Endothelial cell of umbilical vein (primary cell): ENCODE data around the gene TUT7. TPM values are rescaled to one million over a fixed set of nuclear protein-coding genes. Genes with fewer than 3 reads are reported as not detected.

Source experiments
- BruUV-seq: library from RNA; stranded (reverse); fragments of 400-500 nt; replicated peaks from 2 replicates; lab custom pipeline; 2021; lab: Mats Ljungman, UMichigan
- CTCF ChIA-PET: fragments of 300-600, 350-600 bp; sonication (Branson Sonifier 250); formaldehyde crosslinking; loops from one replicate; lab custom pipeline; 2021; ENCODE audit warnings: antibody characterized with exemption, inconsistent platforms; lab: Charles Lee
- POLR2A ChIA-PET: fragments of 300-600, 350-600 bp; sonication (Branson Sonifier 250); formaldehyde crosslinking; loops from one replicate; lab custom pipeline; 2021; ENCODE audit warnings: antibody characterized with exemption, inconsistent platforms; lab: Charles Lee
- DNase-seq: peaks from one replicate; pipeline ENCODE4 v3.0.0-alpha.2; 2011; ENCODE audit warnings: low read depth, low spot score
- FAIRE-seq: peaks from 2 replicates; lab custom pipeline; 2011; peaks lifted over from hg19 to GRCh38; lab: Jason Lieb, UNC
- H2AFZ ChIP-seq: 2 replicates; pipeline ENCODE4 v1.6.0; 2012; ENCODE audit warnings: low read depth, low read length, control low read depth, inconsistent platforms
- H3K27ac ChIP-seq: 2 replicates; pipeline ENCODE4 v1.5.1; 2011; ENCODE audit warnings: low read depth, mild to moderate bottlenecking, control low read depth, low read length, moderate library complexity; ENCODE audit not compliant: insufficient read depth
- H3K27me3 ChIP-seq, 2 experiments: 2 replicates each; pipeline versions ENCODE4 v1.6.0 to v1.6.1; 2011; ENCODE audit warnings: low read length in 2 of 2, mixed read lengths in 1 of 2; ENCODE audit not compliant: control insufficient read depth in 2 of 2, insufficient read depth in 2 of 2
- H3K36me3 ChIP-seq, 2 experiments: 2 replicates in 1 of 2; 3 replicates in 1 of 2; pipeline ENCODE4 v1.5.1; 2011; ENCODE audit warnings: low read length in 2 of 2, mild to moderate bottlenecking in 1 of 2, moderate library complexity in 1 of 2; ENCODE audit not compliant: control insufficient read depth in 2 of 2, insufficient read depth in 2 of 2; ENCODE audit errors: extremely low read depth in 1 of 2
- H3K4me1 ChIP-seq: 3 replicates; pipeline ENCODE4 v1.5.1; 2011; ENCODE audit warnings: mild to moderate bottlenecking, low read length; ENCODE audit not compliant: control insufficient read depth, insufficient read depth; ENCODE audit errors: extremely low read depth
- H3K4me2 ChIP-seq: 2 replicates; pipeline ENCODE4 v1.6.1; 2011; ENCODE audit warnings: low read length, control low read depth, mixed read lengths; ENCODE audit not compliant: insufficient read depth
- H3K4me3 ChIP-seq, 3 experiments: fragments of 200-600 bp in 1 of 3; sonication (generic), shearing (Covaris generic) in 1 of 3; replicated peaks in 1 of 3; 2 replicates each; pipeline ENCODE4 v1.5.1; 2011 to 2016; ENCODE audit warnings: control low read depth in 3 of 3, low read length in 3 of 3, mild to moderate bottlenecking in 2 of 3, inconsistent platforms in 1 of 3, low read depth in 1 of 3, moderate library complexity in 1 of 3; ENCODE audit not compliant: insufficient read depth in 1 of 3
- H3K79me2 ChIP-seq: 2 replicates; pipeline ENCODE4 v1.6.0; 2012; ENCODE audit warnings: low read length, inconsistent platforms; ENCODE audit not compliant: control insufficient read depth, insufficient read depth
- H3K9ac ChIP-seq: replicated peaks from 2 replicates; pipeline ENCODE3; 2011; ENCODE audit warnings: low read length, control low read depth; ENCODE audit not compliant: insufficient read depth; ENCODE audit errors: extremely low read depth
- H3K9me1 ChIP-seq: replicated peaks from 3 replicates; pipeline ENCODE4 v1.6.0; 2011; ENCODE audit warnings: mild to moderate bottlenecking, low read length; ENCODE audit not compliant: control insufficient read depth, insufficient read depth; ENCODE audit errors: extremely low read depth
- H3K9me3 ChIP-seq: replicated peaks from 2 replicates; pipeline ENCODE4 v1.5.1; 2012; ENCODE audit warnings: low read length, inconsistent platforms; ENCODE audit not compliant: control insufficient read depth, insufficient read depth
- H4K20me1 ChIP-seq: replicated peaks from 2 replicates; pipeline ENCODE3; 2011; ENCODE audit warnings: mild to moderate bottlenecking, low read length; ENCODE audit not compliant: control insufficient read depth, insufficient read depth; ENCODE audit errors: extremely low read depth
- CTCF ChIP-seq, 2 donors: IDR thresholded peaks; 1 replicate in 1 of 2; 2 replicates in 1 of 2; pipeline ENCODE4 v1.5.1; 2011; ENCODE audit warnings: low read length in 2 of 2, mild to moderate bottlenecking in 2 of 2, moderate library complexity in 2 of 2, control low read depth in 1 of 2, inconsistent platforms in 1 of 2, low read depth in 1 of 2; ENCODE audit not compliant: insufficient read depth in 1 of 2; ENCODE audit errors: extremely low read depth in 1 of 2
- EZH2 ChIP-seq: IDR thresholded peaks from 2 replicates; pipeline ENCODE4 v1.6.1; 2012; ENCODE audit warnings: borderline replicate concordance, low read depth, mild to moderate bottlenecking, moderate library complexity, low read length, inconsistent platforms; ENCODE audit not compliant: severe bottlenecking
- FOS ChIP-seq: IDR thresholded peaks from 2 replicates; pipeline ENCODE4 v1.6.1; 2011; ENCODE audit warnings: mild to moderate bottlenecking, low read length, moderate library complexity, borderline replicate concordance; ENCODE audit not compliant: insufficient read depth
- GATA2 ChIP-seq: IDR thresholded peaks from 2 replicates; pipeline ENCODE4 v1.7.0; 2011; ENCODE audit warnings: low read depth, mild to moderate bottlenecking, moderate library complexity, mixed read lengths, low read length; ENCODE audit not compliant: insufficient read length, insufficient read depth
- JUN ChIP-seq: IDR thresholded peaks from 2 replicates; pipeline ENCODE4 v1.6.1; 2011; ENCODE audit warnings: borderline replicate concordance, low read depth; ENCODE audit not compliant: insufficient read length, insufficient read depth
- MAX ChIP-seq: IDR thresholded peaks from 2 replicates; pipeline ENCODE4 v1.6.1; 2011; ENCODE audit not compliant: insufficient read depth, insufficient read length
- MYC ChIP-seq: IDR thresholded peaks from one replicate; pipeline ENCODE4 v1.6.1; 2011; ENCODE audit warnings: mild to moderate bottlenecking, low read depth, low read length
- POLR2A ChIP-seq: IDR thresholded peaks from 2 replicates; pipeline ENCODE4 v1.6.1; 2012; ENCODE audit warnings: low read depth, mild to moderate bottlenecking, control low read depth, low read length
- POLR2AphosphoS5 ChIP-seq: IDR thresholded peaks from 2 replicates; pipeline ENCODE4 v1.6.1; 2012; ENCODE audit warnings: low read depth, mild to moderate bottlenecking, control low read depth, low read length, moderate library complexity; ENCODE audit not compliant: insufficient read depth
- dilution Hi-C: fragments of 300-500 bp; cut with MboI; formaldehyde crosslinking; loops from one replicate; pipeline ENCODE4 v1.15.0; 2019; ENCODE audit warnings: low sequenced_read_pairs; ENCODE audit not compliant: extremely low pct_ligation_motif_present
- intact Hi-C: fragments of 100-400 bp; cut with micrococcal nuclease; formaldehyde crosslinking; loops from one replicate; pipeline ENCODE4 v1.10.0; 2022
- polyA plus RNA-seq, 4 experiments: library from polyadenylated mRNA; depleted of rRNA in 3 of 4; stranded (reverse) in 3 of 4; unstranded in 1 of 4; fragments of >200 nt; gene quantifications; 2 replicates each; pipeline versions ENCODE4 v1.2.1 to v1.2.3, GENCODE V29; 2011 to 2012; ENCODE audit warnings: missing spikeins in 1 of 4
- total RNA-seq: library from RNA; stranded (reverse); gene quantifications from 2 replicates; pipeline ENCODE4 v1.2.3, GENCODE V29; 2021

Gene TUT7
- total and polyA plus RNA-seq, 2 donors (not counting 3 experiments of a cell fraction or from before 2014, with no cell fraction given) = 5.1 to 19.0 TPM

GRCh38 chr9:86347991-86348390 lies 6.2 kb downstream of the TUT7 start:
- no peaks in the 10 kb centered on the region for H3K9me3 ChIP-seq
- no peaks in the 10 kb centered on the region for H3K9me1 ChIP-seq
- TF ChIP-seq CTCF (IDR thresholded peaks at IDR 0.05; ENCODE audit: extremely low read depth in 1 of 2, insufficient read depth in 1 of 2, low read depth in 1 of 2, low read length in 2 of 2) (no peak), EZH2 (no peak), JUN (no peak), GATA2 (no peak), FOS (no peak), POLR2A (no peak), POLR2AphosphoS5 (no peak), MAX (no peak), MYC (no peak)
- H2AFZ ChIP-seq = no peak overlapping the region
- H4K20me1 ChIP-seq = no peaks in the 10 kb centered on the region
- no peak overlapping the region for H3K4me3 ChIP-seq
- H3K27me3 ChIP-seq = no peaks in the 10 kb centered on the region
- DNase-seq (no peak), FAIRE-seq (no peak)
- intact Hi-C loops = loop anchor here (5.0 kb wide), 1 partner anchor 1169 kb away; no protein-coding TSS in a partner anchor
- H3K4me1 ChIP-seq = peaks cover 18% of the 10 kb centered on the region
- peaks cover 2 to 8% of the 10 kb centered on the region in 2 experiments for H3K36me3 ChIP-seq
- dilution Hi-C loops = no loop called here
- BruUV-seq = no TSS peak
- no peak overlapping the region for H3K9ac ChIP-seq
- ChIA-PET POLR2A (no interaction called here), CTCF (no interaction called here)
- H3K79me2 ChIP-seq = peaks cover 47% of the 10 kb centered on the region
- no peak overlapping the region for H3K27ac ChIP-seq
- no peak overlapping the region for H3K4me2 ChIP-seq
